ENCODE data around the gene FBXO39. TPM values are rescaled to one million over a fixed set of nuclear protein-coding genes. Genes with fewer than 3 reads are reported as not detected.
"Not testable (repeated sequence)": the region's sequence is repeated elsewhere in the genome, so short reads cannot be mapped to it uniquely, and the experiment has no call there.

FBXO39 gene
- total RNA-seq (2021; ENCODE audit: unreplicated experiment) (not detected), Bru-seq, nascent RNA (not detected), BruChase-seq, experiment 1, labeled RNA remaining after a 2-hour chase (percentile 11 among the genes with signal in this experiment), BruChase-seq, experiment 2, labeled RNA remaining after a 6-hour chase (not detected)
- not detected for polyA plus RNA-seq (2012; ENCODE audit: insufficient read length)
- long read RNA-seq: 0 reads

DNA sequence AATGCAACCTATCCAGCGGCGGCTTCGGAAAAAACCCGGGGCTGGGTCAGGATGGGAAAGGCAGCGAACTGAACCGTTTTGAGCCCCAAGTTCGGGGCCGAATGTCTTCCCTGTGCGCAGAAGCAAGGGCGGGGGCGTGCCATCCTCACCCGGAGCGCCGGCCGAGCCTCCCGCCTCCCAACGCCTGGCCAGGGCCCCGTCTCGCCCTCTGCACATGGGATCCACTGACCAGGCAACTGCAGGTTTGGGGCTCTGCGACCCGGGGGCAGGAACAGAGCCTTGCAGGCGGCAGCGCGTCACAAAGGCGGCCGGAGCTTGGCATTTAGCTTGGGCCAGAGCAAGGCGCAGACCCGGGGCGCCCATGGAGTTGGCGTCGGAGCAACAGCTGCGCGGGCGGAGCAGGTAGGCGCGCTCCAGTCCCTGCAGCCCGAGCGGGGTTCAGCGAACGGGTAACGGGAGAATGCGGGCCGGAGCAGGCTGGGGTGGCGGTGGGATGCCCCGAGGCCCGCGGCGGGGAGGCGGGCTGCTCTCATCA, at the start of gene FBXO39:
FBXO39 (plus strand) TSS at position 345 of the 535 bp plus-strand sequence. CDS start 3,654 bp downstream, outside the sequence.
- intact Hi-C loops (cut with micrococcal nuclease; ENCODE audit: unreplicated experiment): no loop called here
- in situ Hi-C loops (cut with HindIII; ENCODE audit: low pct_unique_long_range_greater_than_20kb, low sequenced_read_pairs): no loop called here
- no peak for TF ChIP-seq SIN3A (IDR thresholded peaks at IDR 0.05; ENCODE audit: borderline replicate concordance, insufficient read depth, low read depth, low read length)
- no peak for TF ChIP-seq POLR2AphosphoS5 (IDR thresholded peaks at IDR 0.05; ENCODE audit: low read depth, low read length)
- TF ChIP-seq, protein P1, sequence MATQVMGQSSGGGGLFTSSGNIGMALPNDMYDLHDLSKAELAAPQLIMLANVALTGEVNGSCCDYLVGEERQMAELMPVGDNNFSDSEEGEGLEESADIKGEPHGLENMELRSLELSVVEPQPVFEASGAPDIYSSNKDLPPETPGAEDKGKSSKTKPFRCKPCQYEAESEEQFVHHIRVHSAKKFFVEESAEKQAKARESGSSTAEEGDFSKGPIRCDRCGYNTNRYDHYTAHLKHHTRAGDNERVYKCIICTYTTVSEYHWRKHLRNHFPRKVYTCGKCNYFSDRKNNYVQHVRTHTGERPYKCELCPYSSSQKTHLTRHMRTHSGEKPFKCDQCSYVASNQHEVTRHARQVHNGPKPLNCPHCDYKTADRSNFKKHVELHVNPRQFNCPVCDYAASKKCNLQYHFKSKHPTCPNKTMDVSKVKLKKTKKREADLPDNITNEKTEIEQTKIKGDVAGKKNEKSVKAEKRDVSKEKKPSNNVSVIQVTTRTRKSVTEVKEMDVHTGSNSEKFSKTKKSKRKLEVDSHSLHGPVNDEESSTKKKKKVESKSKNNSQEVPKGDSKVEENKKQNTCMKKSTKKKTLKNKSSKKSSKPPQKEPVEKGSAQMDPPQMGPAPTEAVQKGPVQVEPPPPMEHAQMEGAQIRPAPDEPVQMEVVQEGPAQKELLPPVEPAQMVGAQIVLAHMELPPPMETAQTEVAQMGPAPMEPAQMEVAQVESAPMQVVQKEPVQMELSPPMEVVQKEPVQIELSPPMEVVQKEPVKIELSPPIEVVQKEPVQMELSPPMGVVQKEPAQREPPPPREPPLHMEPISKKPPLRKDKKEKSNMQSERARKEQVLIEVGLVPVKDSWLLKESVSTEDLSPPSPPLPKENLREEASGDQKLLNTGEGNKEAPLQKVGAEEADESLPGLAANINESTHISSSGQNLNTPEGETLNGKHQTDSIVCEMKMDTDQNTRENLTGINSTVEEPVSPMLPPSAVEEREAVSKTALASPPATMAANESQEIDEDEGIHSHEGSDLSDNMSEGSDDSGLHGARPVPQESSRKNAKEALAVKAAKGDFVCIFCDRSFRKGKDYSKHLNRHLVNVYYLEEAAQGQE (IDR thresholded peaks at IDR 0.05; ENCODE audit: insufficient read depth in 1 of 2, low read depth in 2 of 2, low read length in 1 of 2): no peak
- TF ChIP-seq, protein P2, sequence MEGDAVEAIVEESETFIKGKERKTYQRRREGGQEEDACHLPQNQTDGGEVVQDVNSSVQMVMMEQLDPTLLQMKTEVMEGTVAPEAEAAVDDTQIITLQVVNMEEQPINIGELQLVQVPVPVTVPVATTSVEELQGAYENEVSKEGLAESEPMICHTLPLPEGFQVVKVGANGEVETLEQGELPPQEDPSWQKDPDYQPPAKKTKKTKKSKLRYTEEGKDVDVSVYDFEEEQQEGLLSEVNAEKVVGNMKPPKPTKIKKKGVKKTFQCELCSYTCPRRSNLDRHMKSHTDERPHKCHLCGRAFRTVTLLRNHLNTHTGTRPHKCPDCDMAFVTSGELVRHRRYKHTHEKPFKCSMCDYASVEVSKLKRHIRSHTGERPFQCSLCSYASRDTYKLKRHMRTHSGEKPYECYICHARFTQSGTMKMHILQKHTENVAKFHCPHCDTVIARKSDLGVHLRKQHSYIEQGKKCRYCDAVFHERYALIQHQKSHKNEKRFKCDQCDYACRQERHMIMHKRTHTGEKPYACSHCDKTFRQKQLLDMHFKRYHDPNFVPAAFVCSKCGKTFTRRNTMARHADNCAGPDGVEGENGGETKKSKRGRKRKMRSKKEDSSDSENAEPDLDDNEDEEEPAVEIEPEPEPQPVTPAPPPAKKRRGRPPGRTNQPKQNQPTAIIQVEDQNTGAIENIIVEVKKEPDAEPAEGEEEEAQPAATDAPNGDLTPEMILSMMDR (IDR thresholded peaks at IDR 0.05): no peak
- no peak for TF ChIP-seq TCF7L2 (IDR thresholded peaks at IDR 0.05; ENCODE audit: low read depth, low read length)
- Histone ChIP-seq H3K9me3 (ENCODE audit: control insufficient read depth, insufficient read depth, low read depth, low read length) (no peaks in the 10 kb centered on the region), H3K4me3 (ENCODE audit: low read depth in 2 of 2, low read length in 2 of 2) (peak within 1 kb of the TSS; percentile 16 to 22; a peak in 3 of 4 replicates), H3K27ac (ENCODE audit: low read length) (no peak within 1 kb of the TSS), H3K4me1 (ENCODE audit: control insufficient read depth, insufficient read depth, low read length) (no peaks in the 10 kb centered on the region), H3K27me3 (ENCODE audit: control insufficient read depth, insufficient read depth, low read length) (no peaks in the 10 kb centered on the region; the same call in none of the 2 replicates), H3K36me3 (ENCODE audit: control insufficient read depth, insufficient read depth, low read length) (no peaks in the 10 kb centered on the region)
- POLR2A ChIA-PET: no interaction called here
- no TSS peak for BruUV-seq (replicated peaks)
- CTCF ChIA-PET: no interaction called here
- DNase-seq (ENCODE audit: low read depth, low spot score) (no peak), ATAC-seq (peak; percentile 82)

DNA sequence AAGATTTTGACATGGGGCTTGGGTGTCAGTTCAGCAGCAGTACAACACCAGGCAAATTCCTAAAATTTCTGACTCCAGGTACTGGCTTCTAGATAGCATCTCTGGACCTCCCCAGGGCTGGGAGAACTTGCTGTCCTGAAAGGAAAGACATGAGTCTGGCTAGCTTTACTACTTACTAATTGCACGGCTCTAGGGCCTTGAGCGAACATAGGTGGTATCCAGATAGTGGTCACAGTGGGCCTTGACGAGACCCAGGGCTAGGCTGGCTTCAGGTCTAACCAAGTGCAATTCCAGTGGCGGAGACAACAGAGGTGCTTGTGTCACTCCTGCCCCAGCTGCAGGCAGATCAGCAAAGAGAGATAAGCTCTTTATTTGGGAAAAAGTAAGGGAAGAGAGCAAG, 46.5 kb upstream of the FBXO39 start:
- POLR2A ChIA-PET: no interaction called here
- H3K9me3 ChIP-seq (ENCODE audit: control insufficient read depth, insufficient read depth, low read depth, low read length): no peaks in the 10 kb centered on the region
- intact Hi-C loops (cut with micrococcal nuclease; ENCODE audit: unreplicated experiment) (no loop called here), in situ Hi-C loops (cut with HindIII; ENCODE audit: low pct_unique_long_range_greater_than_20kb, low sequenced_read_pairs) (no loop called here)
- no peaks in the 10 kb centered on the region for H3K36me3 ChIP-seq (ENCODE audit: control insufficient read depth, insufficient read depth, low read length)
- ATAC-seq: no peak
- CTCF ChIA-PET: no interaction called here
- no peak for DNase-seq (ENCODE audit: low read depth, low spot score)
- no peaks in the 10 kb centered on the region for H3K4me1 ChIP-seq (ENCODE audit: control insufficient read depth, insufficient read depth, low read length)
- TF ChIP-seq POLR2AphosphoS5 (IDR thresholded peaks at IDR 0.05; ENCODE audit: low read depth, low read length) (no peak), SIN3A (IDR thresholded peaks at IDR 0.05; ENCODE audit: borderline replicate concordance, insufficient read depth, low read depth, low read length) (no peak), TCF7L2 (IDR thresholded peaks at IDR 0.05; ENCODE audit: low read depth, low read length) (no peak)
- TF ChIP-seq, protein P1 (IDR thresholded peaks at IDR 0.05; ENCODE audit: insufficient read depth in 1 of 2, low read depth in 2 of 2, low read length in 1 of 2): no peak
- TF ChIP-seq, protein P2 (IDR thresholded peaks at IDR 0.05): no peak
- no peak overlapping the region for H3K4me3 ChIP-seq (ENCODE audit: low read depth in 2 of 2, low read length in 2 of 2)
- H3K27ac ChIP-seq (ENCODE audit: low read length): no peak overlapping the region
- BruUV-seq (replicated peaks): no TSS peak
- peaks cover 2% of the 10 kb centered on the region for H3K27me3 ChIP-seq (ENCODE audit: control insufficient read depth, insufficient read depth, low read length)

DNA sequence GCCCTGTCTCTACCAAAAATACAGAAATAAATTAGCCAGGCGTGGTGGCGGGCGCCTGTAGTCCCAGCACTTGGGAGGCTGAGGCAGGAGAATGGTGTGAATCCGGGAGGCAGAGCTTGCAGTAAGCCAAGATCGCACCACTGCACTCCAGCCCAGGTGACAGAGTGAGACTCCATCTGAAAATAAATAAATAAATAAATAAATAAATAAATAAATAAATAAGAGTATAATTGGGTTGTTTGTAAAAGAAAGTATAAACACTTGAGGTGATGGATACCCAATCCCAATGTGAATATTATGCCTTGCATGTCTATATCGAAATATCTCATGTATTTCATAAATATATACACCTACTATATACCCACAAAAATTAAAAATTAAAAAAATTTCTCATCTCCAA, 29.4 kb upstream of the FBXO39 start:
- H3K36me3 ChIP-seq (ENCODE audit: control insufficient read depth, insufficient read depth, low read length); BruUV-seq (replicated peaks); intact Hi-C loops (cut with micrococcal nuclease; ENCODE audit: unreplicated experiment); POLR2A ChIA-PET; ATAC-seq; H3K9me3 ChIP-seq (ENCODE audit: control insufficient read depth, insufficient read depth, low read depth, low read length); H3K4me3 ChIP-seq (ENCODE audit: low read depth in 2 of 2, low read length in 2 of 2); H3K4me1 ChIP-seq (ENCODE audit: control insufficient read depth, insufficient read depth, low read length); DNase-seq (ENCODE audit: low read depth, low spot score); CTCF ChIA-PET; H3K27me3 ChIP-seq (ENCODE audit: control insufficient read depth, insufficient read depth, low read length); H3K27ac ChIP-seq (ENCODE audit: low read length); in situ Hi-C loops (cut with HindIII; ENCODE audit: low pct_unique_long_range_greater_than_20kb, low sequenced_read_pairs): not testable (repeated sequence)
